Activated T-cell treated with anti-CD3 and anti-CD28 coated beads for 4 hours (primary cell): Measurements from ENCODE around the gene BRCA1.

Source experiments
- DNase-seq: peaks from one replicate; pipeline ENCODE4 v3.0.0-alpha.2; 2020

BRCA1 gene

GRCh38 chr17:43024407-43025289 lies 100.5 kb downstream of the BRCA1 start, which contains the start of gene RND2:
Gene RND2 (plus strand): TSS chr17:43025231. CDS start chr17:43025348, 117 bp downstream.
- peak; percentile 78 for DNase-seq

- peak; percentile 48 for DNase-seq
Measured at GRCh38 chr17:43021741-43022512, 103.2 kb downstream of the BRCA1 start, which contains the start of gene VAT1. Gene VAT1 (minus strand): TSS chr17:43022385. CDS start chr17:43022322, 63 bp downstream.

- peak; percentile 19 for DNase-seq
Measured at GRCh38 chr17:43020789-43021740, 104.1 kb downstream of the BRCA1 start.

- DNase-seq = no peak
Measured at GRCh38 chr17:43020030-43020621, 105.0 kb downstream of the BRCA1 start.

- DNase-seq = no peak
Measured at GRCh38 chr17:43019418-43019817, 105.7 kb downstream of the BRCA1 start.

- no peak for DNase-seq
Measured at GRCh38 chr17:43018932-43019331, 106.2 kb downstream of the BRCA1 start.

GRCh38 chr17:43018008-43018853 lies 106.9 kb downstream of the BRCA1 start:
- DNase-seq = no peak

- no peak for DNase-seq
Measured at GRCh38 chr17:43016216-43016615, 108.9 kb downstream of the BRCA1 start.

- no peak for DNase-seq
Measured at GRCh38 chr17:43015579-43015978, 109.6 kb downstream of the BRCA1 start.

GRCh38 chr17:43014649-43015542 lies 110.3 kb downstream of the BRCA1 start:
- DNase-seq = no peak

- DNase-seq = no peak
Measured at GRCh38 chr17:43014020-43014648, 111.0 kb downstream of the BRCA1 start.

- DNase-seq = no peak
Measured at GRCh38 chr17:43013296-43013695, 111.9 kb downstream of the BRCA1 start.

- DNase-seq = no peak
Measured at GRCh38 chr17:43011728-43012472, 113.3 kb downstream of the BRCA1 start.

- DNase-seq = no peak
Measured at GRCh38 chr17:43010667-43011308, 114.4 kb downstream of the BRCA1 start.

GRCh38 chr17:43006639-43007551 lies 118.3 kb downstream of the BRCA1 start, which contains the start of gene IFI35:
Gene IFI35 (plus strand): TSS chr17:43006784. CDS start chr17:43006948, 164 bp downstream.
- peak; percentile 78 for DNase-seq

- no peak for DNase-seq
Measured at GRCh38 chr17:43003542-43004172, 121.5 kb downstream of the BRCA1 start.
